EH (cell line): Measurements from ENCODE around the gene ITGB1BP1.

Experiments used
- DNase-seq: peaks from one replicate; pipeline ENCODE4 v3.0.0-alpha.2; 2015; ENCODE audit warnings: low read depth

Gene ITGB1BP1

GRCh38 chr2:9378433-9379390, 44.6 kb downstream of the ITGB1BP1 start:
- DNase-seq: peak; percentile 87

GRCh38 chr2:9377461-9378097, 45.7 kb downstream of the ITGB1BP1 start:
- DNase-seq: peak; percentile 46

- DNase-seq: no peak
Observed at GRCh38 chr2:9375857-9376428, 47.4 kb downstream of the ITGB1BP1 start.

GRCh38 chr2:9374071-9374730, 49.1 kb downstream of the ITGB1BP1 start:
- DNase-seq: no peak

- DNase-seq: no peak
Observed at GRCh38 chr2:9373476-9373875, 49.9 kb downstream of the ITGB1BP1 start.

DNA sequence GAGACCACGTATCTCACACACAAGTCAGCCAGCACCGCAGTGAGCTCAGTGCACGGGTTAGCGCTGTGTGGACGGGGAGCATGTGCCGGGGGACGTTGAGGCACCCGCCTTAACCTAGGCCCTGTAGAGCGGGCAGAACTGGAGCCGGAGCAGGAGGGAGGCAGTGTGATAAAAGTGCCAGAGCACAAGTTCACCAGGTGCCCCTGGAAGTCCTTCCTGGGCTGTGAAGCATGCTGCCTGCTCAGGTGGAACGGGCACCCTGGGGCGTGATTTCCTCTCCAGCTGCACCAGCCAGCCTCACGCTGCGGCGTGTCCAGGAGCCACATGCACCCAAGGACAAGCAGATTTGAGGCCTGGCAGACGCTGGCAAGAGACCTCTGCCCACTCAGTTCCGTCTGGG, 50.3 kb downstream of the ITGB1BP1 start:
- no peak for DNase-seq

DNA sequence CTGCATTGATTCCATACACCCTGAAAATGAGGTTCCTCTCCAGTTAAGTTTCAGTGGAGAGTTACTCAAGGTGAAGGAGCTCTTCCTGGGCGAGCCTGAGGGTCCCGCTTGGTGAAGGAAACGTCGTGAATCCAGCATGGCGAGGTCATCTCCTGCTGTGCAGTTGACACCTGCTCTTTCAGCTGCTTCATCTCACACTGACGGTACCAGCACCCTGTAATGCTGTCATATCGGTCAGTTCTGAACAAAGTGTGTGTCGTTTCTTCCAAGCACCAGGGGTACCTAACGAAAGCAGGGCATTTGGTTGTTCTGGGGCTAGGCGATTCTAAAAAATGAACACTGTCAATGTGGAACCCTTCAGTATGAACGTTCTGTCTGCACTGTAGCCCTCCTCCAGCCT, 52.6 kb downstream of the ITGB1BP1 start:
- no peak for DNase-seq

DNA sequence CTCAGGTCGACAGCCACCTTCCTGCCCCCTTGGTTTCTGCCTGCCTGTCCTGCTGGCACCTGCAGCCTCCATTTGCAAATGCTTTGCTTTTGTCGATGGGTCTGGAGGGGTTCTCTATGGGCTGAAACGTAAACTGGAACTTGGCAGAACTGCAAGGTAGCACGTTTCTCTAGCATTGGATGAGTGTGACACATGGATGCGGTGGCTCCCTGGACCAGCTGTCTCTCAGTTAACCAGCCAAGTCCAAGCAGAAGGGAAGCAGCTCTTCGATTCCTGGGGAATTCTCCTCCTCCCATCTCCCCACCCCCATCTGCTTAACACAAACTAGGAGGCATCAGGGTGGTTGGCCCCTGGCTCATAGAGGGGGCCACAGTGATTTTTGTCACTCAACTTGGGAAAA, 57.3 kb downstream of the ITGB1BP1 start:
- DNase-seq: no peak

GRCh38 chr2:9365498-9366019, 57.8 kb downstream of the ITGB1BP1 start:
- no peak for DNase-seq

DNA sequence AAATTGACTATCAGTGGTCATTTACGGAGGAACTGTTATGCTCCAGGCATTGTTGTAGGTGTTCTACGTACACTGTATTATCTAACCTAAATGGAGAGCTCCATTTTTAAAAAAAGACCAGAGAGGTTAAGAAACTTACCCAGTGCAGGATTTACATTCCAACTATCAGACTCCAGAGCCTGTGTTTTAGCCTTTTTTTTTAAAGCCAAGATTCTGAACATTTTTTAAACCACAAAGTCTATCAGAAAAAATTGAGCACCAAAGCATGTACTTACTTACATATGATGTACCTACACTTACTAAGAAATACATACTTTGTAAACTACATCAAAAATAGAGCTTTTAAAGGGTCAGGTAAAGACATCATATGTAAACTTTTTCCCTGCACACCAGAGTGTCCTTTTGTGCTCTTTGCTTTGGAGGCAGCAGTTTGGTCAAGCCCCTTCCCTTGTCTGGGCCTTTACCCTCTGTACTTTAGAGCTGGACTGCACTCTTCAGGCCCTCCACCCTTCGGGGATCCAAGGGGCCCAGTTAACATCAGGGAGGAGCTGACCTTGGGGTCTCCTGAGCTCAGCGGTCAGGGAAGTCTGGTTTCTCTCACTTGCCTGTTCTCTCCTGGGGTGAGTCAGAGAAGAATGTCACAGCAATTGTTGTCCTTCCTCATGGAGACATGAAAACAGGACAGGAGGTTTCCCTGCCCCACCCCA, 58.4 kb downstream of the ITGB1BP1 start:
- peak; percentile 34 for DNase-seq

DNA sequence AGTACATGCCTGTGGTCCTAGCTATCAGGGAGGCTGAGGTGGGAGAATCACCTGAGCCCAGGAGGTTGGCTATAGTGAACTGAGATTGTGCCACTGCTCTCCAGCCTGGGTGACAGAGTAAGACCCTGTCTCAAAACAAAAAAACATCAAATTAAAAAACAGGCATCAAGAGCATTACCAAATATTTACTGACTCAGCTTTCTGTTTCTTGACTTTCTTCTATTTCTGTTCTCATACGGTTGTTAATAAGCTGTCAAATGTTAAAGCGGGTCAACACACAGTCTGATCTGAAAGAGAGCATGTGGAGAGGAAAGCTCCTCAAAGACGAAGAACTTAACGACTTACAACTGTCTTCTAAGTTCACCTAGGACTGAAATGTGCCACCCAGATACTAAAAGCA, 59.0 kb downstream of the ITGB1BP1 start:
- DNase-seq: no peak

DNA sequence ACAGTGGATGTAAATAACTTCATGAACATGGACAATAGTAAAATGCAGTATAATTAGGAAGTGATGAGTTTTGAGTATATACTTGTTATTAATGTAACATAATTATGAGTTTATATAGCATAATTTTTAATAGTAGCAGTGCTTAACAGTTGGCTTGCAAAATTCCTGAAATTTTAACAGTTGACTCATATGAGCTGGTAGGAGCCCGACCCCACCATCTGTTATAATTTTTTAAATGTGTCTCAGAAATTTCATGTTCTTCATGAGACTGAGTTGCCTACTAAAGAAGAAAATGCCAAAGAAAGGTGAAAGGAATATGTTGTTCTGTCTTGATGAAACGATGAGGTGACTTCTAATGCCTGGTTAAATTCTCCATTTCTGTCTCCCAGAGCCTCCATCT, 62.6 kb downstream of the ITGB1BP1 start:
- DNase-seq: peak; percentile 44

DNA sequence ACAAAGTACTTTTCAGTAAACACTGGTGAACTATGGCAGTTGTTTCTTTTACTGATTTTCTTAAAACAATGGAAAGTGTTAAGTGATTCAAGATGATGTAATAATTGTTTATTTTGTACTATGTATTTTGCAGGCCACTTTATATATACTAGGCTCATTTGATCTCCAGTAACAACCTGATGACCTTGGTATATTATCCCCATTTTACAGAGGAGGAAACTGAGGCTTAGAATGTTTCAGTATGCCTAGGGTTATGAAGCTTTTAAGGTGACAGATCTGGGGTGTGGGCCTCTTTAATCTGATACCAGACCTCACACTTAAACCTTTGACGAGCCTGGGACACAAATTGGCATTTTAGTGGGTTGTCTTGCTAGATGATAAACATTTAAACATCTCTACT, 63.2 kb downstream of the ITGB1BP1 start:
- DNase-seq: no peak

DNA sequence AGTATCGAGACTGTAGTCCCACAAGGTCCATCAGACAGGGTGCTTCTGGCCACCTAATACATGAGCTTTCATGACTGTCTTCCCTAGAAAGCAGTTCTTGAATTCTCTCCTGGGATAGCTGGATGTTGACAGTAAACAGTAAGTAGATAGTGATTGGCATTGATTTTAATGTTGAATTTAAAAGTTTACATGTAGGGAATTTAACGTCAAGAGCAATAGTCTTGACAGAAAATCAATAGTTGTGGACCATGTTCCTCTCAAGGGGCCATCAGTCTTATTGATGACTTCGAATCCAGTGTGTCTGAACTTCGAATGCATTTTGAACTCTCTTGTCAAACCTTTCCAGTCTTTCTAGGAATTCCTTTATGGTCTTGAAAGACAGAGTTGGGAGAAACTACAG, 63.9 kb downstream of the ITGB1BP1 start:
- DNase-seq: no peak

DNA sequence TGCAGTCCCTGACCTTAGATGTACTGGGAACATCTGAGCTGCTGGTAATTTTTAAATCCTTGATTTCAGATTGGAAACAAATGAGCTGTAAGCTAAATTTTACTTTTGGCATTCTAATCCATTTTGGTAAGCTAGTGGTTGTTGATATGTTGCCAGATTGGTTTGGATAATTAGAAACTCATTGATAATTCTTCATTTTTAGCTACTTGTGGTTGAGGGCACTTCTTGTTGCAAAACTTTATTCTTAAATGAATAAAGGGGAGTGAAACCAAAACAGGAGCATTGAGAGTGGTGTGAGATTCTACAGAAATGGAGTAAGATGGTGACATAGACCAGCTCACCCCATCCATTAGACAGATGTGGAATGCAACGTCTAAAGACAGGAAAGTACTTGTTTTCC, 64.5 kb downstream of the ITGB1BP1 start:
- DNase-seq: no peak

DNA sequence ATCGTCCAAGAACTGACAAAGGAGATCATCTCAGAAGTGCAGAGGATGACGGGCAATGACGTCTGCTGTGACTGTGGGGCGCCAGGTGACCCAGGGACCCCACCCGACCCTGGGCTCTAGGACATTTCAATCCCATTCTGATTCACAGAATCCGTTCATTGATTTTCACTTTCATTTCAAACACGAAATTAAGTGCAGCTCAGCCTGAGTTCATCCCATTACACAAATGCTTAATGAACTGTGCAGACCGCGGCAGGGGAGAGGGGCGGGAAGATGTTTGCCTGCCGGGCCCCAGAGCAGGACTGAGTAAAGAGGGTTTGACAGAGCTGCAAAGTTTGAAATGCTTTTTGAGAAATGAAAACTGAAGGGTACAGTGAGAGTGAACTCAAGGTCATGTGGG, 67.1 kb downstream of the ITGB1BP1 start:
- no peak for DNase-seq

- no peak for DNase-seq
Observed at GRCh38 chr2:9355716-9356115, 67.6 kb downstream of the ITGB1BP1 start.

- no peak for DNase-seq
Observed at GRCh38 chr2:9355270-9355669, 68.1 kb downstream of the ITGB1BP1 start.

GRCh38 chr2:9354318-9354717, 69.0 kb downstream of the ITGB1BP1 start:
- no peak for DNase-seq
